NCI-H2107 (cell line): ENCODE data around the gene DRD3.

Source experiments
- DNase-seq: peaks from one replicate; lab custom pipeline; 2025; lab: John Stamatoyannopoulos, UW

The DRD3 gene

DNA sequence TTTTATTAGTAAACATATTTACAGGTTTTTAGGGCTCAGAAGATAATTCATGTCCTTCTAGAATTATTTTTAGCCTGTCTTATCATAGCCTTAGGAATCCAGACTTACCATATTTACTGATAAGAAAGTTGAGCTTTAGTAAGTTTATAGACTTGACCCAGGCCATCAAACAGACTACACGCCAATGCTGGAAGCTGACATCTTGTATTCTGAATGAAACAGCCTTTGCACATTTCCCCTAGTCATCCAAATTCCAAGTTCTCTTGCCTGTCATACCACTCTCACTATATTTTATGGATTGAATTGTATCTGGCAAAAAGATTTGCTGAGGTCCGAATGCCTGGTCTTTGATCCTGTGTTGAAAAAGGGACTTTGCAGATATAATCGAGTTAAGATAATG is 58.6 kb downstream of the DRD3 start:
- no peak for DNase-seq

- DNase-seq = no peak
Observed at GRCh38 chr3:114119776-114120175, 59.1 kb downstream of the DRD3 start.

DNA sequence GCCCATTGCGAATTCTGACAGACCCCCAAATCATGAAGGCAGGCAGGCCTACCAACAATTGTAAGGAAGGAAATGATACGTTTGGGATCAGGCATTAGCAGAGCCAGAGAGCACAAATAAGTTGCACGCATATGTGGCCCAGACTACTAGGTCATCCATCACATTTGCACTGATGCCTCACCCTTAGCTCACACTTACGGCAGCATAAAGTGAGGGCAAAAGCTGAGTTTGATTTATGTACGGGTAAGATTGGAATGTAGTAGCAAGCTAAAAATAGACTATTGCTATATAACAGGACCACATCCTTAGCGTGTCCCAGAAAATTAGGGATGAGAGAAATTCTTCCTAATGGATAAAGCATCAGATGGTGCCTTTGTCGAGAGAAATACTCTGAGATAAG is 63.7 kb downstream of the DRD3 start:
- DNase-seq = no peak

DNA sequence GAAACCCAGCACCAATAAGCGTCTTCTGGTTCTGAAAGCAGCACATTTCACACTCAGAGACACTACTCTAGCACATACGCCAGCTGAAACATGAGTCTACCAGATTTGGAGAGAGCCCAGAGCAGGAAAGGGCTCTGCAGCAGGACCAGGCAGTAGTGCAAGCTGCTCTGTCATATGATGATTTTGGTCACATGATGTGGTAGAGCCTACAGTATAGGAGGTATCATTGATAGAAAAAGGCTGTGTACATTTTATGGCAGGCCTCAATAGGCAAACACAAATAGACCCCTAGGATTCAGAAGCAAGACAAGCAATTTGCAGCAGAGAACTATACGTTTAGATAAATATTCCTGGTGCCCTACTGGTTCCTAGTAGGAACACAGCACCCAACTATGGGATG is 64.1 kb downstream of the DRD3 start:
- no peak for DNase-seq

DNA sequence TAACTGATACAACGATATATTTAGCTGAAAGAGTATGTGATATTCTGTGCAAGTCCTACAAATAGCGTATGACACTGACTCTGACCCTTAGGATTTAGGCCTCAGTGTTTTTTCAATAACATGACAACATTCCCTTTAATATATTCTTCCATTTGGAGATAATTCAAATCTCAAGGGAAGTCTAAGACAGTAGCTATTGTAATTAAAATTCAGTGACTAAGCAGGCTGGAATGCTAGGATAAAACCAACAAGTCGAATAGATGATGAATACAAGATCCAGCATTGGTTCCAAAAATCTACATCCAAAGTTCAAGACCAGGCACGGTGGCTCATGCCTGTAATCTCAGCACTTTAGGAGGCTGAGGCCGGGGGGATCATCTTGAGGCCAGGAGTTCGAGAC is 66.2 kb downstream of the DRD3 start:
- DNase-seq = no peak

DNA sequence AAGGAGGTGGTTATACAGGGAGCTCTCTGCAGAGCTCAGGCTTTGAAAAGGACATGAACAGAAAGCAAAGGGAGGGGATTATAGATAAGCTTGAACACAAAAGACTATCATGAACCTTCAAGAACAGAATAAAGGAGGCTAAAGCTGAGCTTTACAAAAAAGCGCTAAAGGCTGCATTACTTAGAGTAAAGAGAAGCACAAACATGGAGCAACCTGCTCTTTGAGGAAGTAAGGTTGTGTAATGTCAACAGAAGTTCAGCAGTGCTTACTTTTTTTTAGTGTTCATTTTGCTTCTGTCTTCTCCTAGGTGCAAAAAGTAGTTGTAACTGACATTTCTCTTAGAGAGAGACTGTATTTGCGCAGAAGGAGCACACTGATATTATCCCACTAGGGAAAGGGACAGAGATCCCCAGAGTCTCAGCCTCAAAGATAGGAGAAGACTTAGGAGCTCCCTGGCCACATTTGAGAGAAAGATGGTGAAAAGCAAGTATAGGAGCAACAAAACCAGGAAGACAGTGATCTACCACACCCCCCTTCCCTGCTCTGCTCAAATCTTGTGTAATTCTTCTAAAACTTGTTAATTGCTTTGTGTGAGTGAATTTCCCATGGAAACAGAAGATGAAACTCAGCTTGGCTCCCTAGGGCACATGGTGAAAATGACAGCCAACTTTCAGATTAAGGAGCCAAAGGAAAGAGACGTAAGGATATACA is 67.6 kb downstream of the DRD3 start:
- DNase-seq = no peak

- DNase-seq = no peak
Observed at GRCh38 chr3:114110439-114110838, 68.4 kb downstream of the DRD3 start.

DNA sequence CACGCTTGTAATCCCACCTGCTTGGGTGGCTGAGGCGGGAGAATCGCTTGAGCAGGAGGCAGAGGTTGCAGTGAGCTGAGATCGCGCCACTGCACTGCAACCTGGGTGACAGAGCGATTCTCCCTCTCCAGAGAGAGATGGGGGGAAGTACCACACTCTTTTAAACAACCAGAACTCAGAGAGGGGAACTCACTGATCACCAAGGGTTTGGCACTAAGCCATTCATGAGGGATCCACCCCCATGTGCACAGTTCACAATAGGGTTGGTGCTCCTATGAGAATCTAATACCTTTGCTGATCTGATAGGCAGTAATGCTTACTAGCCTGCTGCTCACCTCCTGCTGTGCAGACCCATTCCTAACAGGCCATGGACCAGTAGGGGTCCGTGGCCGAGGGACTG is 70.7 kb downstream of the DRD3 start:
- DNase-seq = no peak

- no peak for DNase-seq
Observed at GRCh38 chr3:114104414-114104813, 74.4 kb downstream of the DRD3 start.

GRCh38 chr3:114103858-114104257 is 75.0 kb downstream of the DRD3 start:
- no peak for DNase-seq

GRCh38 chr3:114103181-114103580 is 75.7 kb downstream of the DRD3 start:
- no peak for DNase-seq

GRCh38 chr3:114101101-114101500 is 77.8 kb downstream of the DRD3 start:
- DNase-seq = no peak

GRCh38 chr3:114095796-114096195 is 83.1 kb downstream of the DRD3 start:
- DNase-seq = no peak

GRCh38 chr3:114093596-114093995 is 85.3 kb downstream of the DRD3 start:
- DNase-seq = no peak

- no peak for DNase-seq
Observed at GRCh38 chr3:114093016-114093380, 85.9 kb downstream of the DRD3 start.

GRCh38 chr3:114092151-114093015 is 86.5 kb downstream of the DRD3 start:
- DNase-seq = no peak

GRCh38 chr3:114089675-114090074 is 89.2 kb downstream of the DRD3 start:
- DNase-seq = no peak

DNA sequence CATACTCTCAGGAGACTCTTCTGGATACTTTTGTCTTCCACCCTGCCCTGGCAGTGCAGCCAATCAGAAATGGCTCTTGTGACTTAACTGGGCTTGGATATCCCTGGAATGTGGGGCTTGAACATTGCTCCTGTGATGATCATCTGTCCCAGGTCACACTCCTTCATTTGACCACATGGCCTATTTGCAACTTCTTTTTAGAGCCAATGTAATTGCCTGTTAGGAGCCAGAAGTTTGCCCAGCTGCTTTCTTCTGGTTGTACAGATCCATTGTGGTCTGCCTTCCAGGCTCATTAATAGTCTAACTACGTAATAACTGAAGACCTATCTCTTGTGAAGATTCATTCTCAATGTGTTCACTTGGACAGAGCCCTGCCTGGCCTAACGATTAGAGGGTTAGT is 92.5 kb downstream of the DRD3 start:
- DNase-seq = no peak

DNA sequence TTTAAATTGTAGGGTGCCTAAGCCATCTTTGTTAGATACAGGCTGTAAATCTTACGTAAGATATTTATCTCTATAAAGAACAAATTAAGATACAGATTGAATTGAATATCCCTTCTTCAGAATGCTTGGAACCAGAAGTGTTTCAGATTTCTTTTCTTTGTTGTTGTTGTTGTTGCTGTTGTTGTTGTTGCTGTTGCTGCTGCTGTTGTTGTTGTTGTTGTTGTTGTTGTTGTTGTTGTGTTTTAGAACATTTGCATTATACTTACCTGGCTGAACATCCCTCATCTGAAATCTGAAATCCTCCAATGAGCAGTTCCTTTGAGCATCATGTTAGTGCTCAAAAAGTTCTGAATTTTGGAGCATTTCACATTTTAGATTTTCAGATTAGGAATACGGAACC is 95.7 kb downstream of the DRD3 start:
- no peak for DNase-seq

- no peak for DNase-seq
Observed at GRCh38 chr3:114081037-114081436, 97.8 kb downstream of the DRD3 start.

DNA sequence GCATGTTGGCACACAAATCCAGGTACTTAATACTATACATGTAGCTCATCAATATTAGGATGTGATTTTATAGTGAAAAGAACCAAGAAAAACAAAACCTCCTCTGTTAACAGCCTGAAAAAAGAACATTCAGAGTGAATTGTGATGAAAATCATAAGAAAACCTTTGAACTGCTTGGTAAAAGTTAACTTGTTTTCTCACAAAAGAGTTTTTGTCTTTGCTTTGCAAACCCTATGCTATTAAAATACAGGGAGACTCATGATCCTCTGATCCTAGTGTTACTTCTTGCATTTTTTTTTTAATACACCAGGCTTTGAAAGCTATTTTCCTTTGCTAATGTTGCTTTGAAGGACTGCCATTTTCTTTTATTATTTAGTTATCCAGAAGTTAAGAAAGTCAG is 98.7 kb downstream of the DRD3 start:
- DNase-seq = no peak

DNA sequence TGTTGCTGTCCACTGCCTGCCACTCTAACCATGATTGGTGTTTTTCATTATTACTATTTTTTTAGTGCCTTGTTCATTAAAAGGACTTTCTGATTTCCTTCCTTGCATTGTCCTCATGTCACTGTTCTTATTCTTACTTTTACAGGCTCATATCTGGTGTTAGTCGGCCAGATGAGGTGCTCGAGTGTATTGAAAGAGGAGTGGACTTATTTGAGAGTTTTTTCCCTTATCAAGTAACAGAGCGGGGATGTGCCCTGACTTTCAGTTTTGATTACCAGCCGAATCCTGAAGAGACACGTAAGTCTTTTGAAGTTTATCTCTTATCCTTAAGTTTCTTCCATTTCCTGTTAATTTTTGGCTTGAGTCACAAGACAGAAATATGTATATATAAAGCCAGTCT is 99.1 kb downstream of the DRD3 start:
- no peak for DNase-seq

GRCh38 chr3:114078126-114078525 is 100.7 kb downstream of the DRD3 start:
- DNase-seq = no peak
